Brain microvascular endothelial cell (primary cell): Measurements from ENCODE around the gene EXOC6B.

Source experiments
- DNase-seq: peaks from one replicate; pipeline ENCODE4 v3.0.0-alpha.2; 2020
- H3K27ac ChIP-seq: fragments of 250-450 bp; sonication (Bioruptor Pico); 2 replicates; pipeline ENCODE4 v1.5.1; 2020; ENCODE audit warnings: mild to moderate bottlenecking, moderate library complexity
- H3K27me3 ChIP-seq: fragments of 250-450 bp; sonication (Bioruptor Pico); replicated peaks from 2 replicates; pipeline ENCODE4 v1.5.1; 2020; ENCODE audit warnings: mild to moderate bottlenecking
- H3K36me3 ChIP-seq: fragments of 250-450 bp; sonication (Bioruptor Pico); replicated peaks from 2 replicates; pipeline ENCODE4 v1.5.1; 2020; ENCODE audit warnings: mild to moderate bottlenecking
- H3K4me3 ChIP-seq: 2 replicates; pipeline ENCODE4 v1.5.1; 2011; ENCODE audit warnings: low read depth, mild to moderate bottlenecking, control low read depth, low read length, moderate library complexity
- CTCF ChIP-seq: IDR thresholded peaks from 2 replicates; pipeline ENCODE4 v1.5.1; 2011; ENCODE audit warnings: low read depth, mild to moderate bottlenecking, moderate library complexity, low read length, control low read depth, inconsistent platforms; ENCODE audit errors: missing control alignments
- in situ Hi-C: cut with HindIII; loops from 2 replicates; pipeline ENCODE4 v1.10.0; 2017; ENCODE audit warnings: low sequenced_read_pairs, low pct_ligation_motif_present

Gene EXOC6B

GRCh38 chr2:72554381-72554780 is 271.5 kb downstream of the EXOC6B start:
- H3K4me3 ChIP-seq: no peak overlapping the region
- no peak overlapping the region for H3K27ac ChIP-seq
- no peaks in the 10 kb centered on the region for H3K27me3 ChIP-seq
- TF ChIP-seq CTCF: no peak
- H3K36me3 ChIP-seq: no peaks in the 10 kb centered on the region
- no peak for DNase-seq
- in situ Hi-C loops: no loop called here

- Histone ChIP-seq H3K36me3 (no peaks in the 10 kb centered on the region), H3K4me3 (no peak overlapping the region), H3K27me3 (no peaks in the 10 kb centered on the region), H3K27ac (no peak overlapping the region)
- DNase-seq: no peak
- no peak for TF ChIP-seq CTCF
- in situ Hi-C loops: no loop called here
These were observed 277.6 kb downstream of the EXOC6B start for GRCh38 chr2:72548081-72548764.

- H3K4me3 ChIP-seq: no peak overlapping the region
- in situ Hi-C loops: no loop called here
- no peaks in the 10 kb centered on the region for H3K27me3 ChIP-seq
- no peak overlapping the region for H3K27ac ChIP-seq
- no peaks in the 10 kb centered on the region for H3K36me3 ChIP-seq
- DNase-seq: no peak
- TF ChIP-seq CTCF: no peak
These were observed 280.0 kb downstream of the EXOC6B start for GRCh38 chr2:72545790-72546189.

- TF ChIP-seq CTCF: no peak
- DNase-seq: no peak
- H3K27me3 ChIP-seq: no peaks in the 10 kb centered on the region
- no peak overlapping the region for H3K4me3 ChIP-seq
- H3K36me3 ChIP-seq: no peaks in the 10 kb centered on the region
- H3K27ac ChIP-seq: no peak overlapping the region
- in situ Hi-C loops: no loop called here
These were observed 281.3 kb downstream of the EXOC6B start for GRCh38 chr2:72544554-72544953.

DNA sequence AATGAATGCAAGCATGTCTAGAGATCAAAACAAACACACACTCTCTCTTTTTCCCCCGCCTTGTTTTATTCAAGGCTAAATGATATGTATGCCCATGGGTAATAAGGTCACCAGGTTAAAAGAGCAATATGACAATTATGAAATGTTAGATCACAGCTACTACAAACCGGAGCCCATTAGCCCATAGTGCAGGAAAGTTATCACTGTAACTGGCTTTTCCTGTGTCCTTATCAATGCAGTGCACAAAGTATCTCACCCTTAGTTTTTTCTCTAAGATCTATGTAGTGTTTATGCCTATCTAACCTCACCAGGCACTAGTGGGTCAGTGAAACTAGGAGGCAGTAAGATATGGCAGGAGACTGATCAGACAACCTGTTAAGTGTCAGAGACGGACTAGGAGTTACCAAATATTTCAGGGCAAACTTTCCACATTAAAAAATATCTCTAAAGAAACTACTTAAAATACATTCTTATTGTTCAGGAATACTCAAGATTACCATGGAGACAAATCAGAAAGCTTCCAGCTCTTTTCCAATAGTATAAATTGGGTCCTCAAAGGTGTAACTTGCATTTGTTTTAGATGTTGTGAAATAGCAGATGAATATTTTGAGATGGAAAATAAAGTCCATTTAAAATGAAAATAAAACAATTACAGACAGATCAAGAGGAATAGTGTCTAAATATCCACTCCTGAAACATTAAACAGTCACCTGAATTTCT is 282.2 kb downstream of the EXOC6B start:
- in situ Hi-C loops: no loop called here
- no peak overlapping the region for H3K27ac ChIP-seq

More for the DNA sequence above, 282.2 kb downstream of the EXOC6B start:
- Histone ChIP-seq H3K36me3 (no peaks in the 10 kb centered on the region), H3K4me3 (no peak overlapping the region), H3K27me3 (no peaks in the 10 kb centered on the region)
- no peak for DNase-seq
- no peak for TF ChIP-seq CTCF
